Mesothelial cell of epicardium (in vitro differentiated cells): Measurements from ENCODE around the gene SYMPK. TPM values are rescaled to one million over a fixed set of nuclear protein-coding genes. Genes with fewer than 3 reads are reported as not detected.
"Not testable (repeated sequence)": the region's sequence is repeated elsewhere in the genome, so short reads cannot be mapped to it uniquely, and the experiment has no call there.

Source experiments
- DNase-seq, 2 experiments: peaks; one replicate each; pipeline ENCODE4 v3.0.0; 2021; ENCODE audit warnings: low spot score in 2 of 2; ENCODE audit not compliant: unreplicated experiment in 2 of 2
- H3K27ac Mint-ChIP-seq: 2 replicates; pipeline ENCODE4 v1.8.0; 2021; ENCODE audit warnings: mixed read lengths
- H3K27me3 Mint-ChIP-seq: 2 replicates; pipeline ENCODE4 v1.8.0; 2021; ENCODE audit warnings: low read depth, mixed read lengths
- H3K36me3 Mint-ChIP-seq: 2 replicates; pipeline ENCODE4 v1.8.0; 2021; ENCODE audit warnings: mixed read lengths
- H3K4me1 Mint-ChIP-seq: 2 replicates; pipeline ENCODE4 v1.8.0; 2021; ENCODE audit warnings: mixed read lengths
- H3K4me3 Mint-ChIP-seq: 2 replicates; pipeline ENCODE4 v1.8.0; 2021; ENCODE audit warnings: mild to moderate bottlenecking, moderate library complexity, mixed read lengths
- H3K9me3 Mint-ChIP-seq: 2 replicates; pipeline ENCODE4 v1.8.0; 2021; ENCODE audit warnings: mixed read lengths
- total RNA-seq: library from RNA; stranded (reverse); gene quantifications from 3 replicates; pipeline ENCODE4 v1.2.1, GENCODE V29; 2021
- TF ChIP-seq, protein P1 (sequence below): fragments of 200-600 bp; sonication (generic); IDR thresholded peaks from one replicate; pipeline ENCODE4 v1.5.0; 2021; ENCODE audit warnings: antibody characterized with exemption; ENCODE audit not compliant: unreplicated experiment

The SYMPK gene
- total RNA-seq, 1 donor from 2014 or later: 92.6 TPM

DNA sequence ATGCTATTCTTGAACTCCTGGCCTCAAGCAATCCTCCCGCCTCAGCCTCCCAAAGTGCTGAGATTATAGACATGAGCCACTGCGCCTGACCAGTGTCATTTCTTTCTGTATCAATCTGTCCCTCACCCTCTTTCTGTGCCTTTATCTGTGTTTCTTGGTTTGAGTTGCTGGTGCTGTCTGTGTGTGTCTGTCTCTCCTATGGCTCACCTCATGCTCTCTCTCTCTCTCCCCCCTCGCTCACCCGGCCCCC is 13.1 kb upstream of the SYMPK start:
- peak overlapping the region; percentile 43 for H3K27ac Mint-ChIP-seq
- DNase-seq: no peak
- H3K27me3 Mint-ChIP-seq: peaks cover 2% of the 10 kb centered on the region

DNA sequence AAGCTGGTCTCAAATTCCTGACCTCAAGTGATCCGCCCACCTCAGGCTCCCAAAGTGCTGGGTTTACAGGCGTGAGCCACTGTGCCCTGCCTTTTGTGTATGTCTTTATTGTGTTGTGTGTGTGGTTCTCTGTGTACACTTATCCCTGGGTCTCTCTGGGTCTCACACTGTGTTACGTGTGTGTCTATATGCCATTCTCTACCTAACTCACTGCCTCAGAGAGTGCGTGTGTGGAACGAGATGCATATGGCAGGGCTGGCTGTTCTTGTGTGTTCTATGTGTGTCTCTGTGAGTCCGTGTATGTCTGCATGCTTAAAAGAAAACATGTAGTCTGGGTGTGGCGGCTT is 11.6 kb upstream of the SYMPK start:
- peaks cover 2% of the 10 kb centered on the region for H3K27me3 Mint-ChIP-seq
- H3K4me3 Mint-ChIP-seq: no peak overlapping the region
- TF ChIP-seq, protein P1, sequence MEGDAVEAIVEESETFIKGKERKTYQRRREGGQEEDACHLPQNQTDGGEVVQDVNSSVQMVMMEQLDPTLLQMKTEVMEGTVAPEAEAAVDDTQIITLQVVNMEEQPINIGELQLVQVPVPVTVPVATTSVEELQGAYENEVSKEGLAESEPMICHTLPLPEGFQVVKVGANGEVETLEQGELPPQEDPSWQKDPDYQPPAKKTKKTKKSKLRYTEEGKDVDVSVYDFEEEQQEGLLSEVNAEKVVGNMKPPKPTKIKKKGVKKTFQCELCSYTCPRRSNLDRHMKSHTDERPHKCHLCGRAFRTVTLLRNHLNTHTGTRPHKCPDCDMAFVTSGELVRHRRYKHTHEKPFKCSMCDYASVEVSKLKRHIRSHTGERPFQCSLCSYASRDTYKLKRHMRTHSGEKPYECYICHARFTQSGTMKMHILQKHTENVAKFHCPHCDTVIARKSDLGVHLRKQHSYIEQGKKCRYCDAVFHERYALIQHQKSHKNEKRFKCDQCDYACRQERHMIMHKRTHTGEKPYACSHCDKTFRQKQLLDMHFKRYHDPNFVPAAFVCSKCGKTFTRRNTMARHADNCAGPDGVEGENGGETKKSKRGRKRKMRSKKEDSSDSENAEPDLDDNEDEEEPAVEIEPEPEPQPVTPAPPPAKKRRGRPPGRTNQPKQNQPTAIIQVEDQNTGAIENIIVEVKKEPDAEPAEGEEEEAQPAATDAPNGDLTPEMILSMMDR: no peak
- no peaks in the 10 kb centered on the region for H3K9me3 Mint-ChIP-seq
- no peak overlapping the region for H3K27ac Mint-ChIP-seq
- no peaks in the 10 kb centered on the region for H3K36me3 Mint-ChIP-seq
- peaks cover 11% of the 10 kb centered on the region for H3K4me1 Mint-ChIP-seq
- DNase-seq: no peak

More for the DNA sequence above, 13.1 kb upstream of the SYMPK start:
- H3K4me3 Mint-ChIP-seq: peak overlapping the region; percentile 60
- TF ChIP-seq, protein P1: no peak
- H3K4me1 Mint-ChIP-seq: peaks cover 11% of the 10 kb centered on the region
- no peaks in the 10 kb centered on the region for H3K9me3 Mint-ChIP-seq
- no peaks in the 10 kb centered on the region for H3K36me3 Mint-ChIP-seq

DNA sequence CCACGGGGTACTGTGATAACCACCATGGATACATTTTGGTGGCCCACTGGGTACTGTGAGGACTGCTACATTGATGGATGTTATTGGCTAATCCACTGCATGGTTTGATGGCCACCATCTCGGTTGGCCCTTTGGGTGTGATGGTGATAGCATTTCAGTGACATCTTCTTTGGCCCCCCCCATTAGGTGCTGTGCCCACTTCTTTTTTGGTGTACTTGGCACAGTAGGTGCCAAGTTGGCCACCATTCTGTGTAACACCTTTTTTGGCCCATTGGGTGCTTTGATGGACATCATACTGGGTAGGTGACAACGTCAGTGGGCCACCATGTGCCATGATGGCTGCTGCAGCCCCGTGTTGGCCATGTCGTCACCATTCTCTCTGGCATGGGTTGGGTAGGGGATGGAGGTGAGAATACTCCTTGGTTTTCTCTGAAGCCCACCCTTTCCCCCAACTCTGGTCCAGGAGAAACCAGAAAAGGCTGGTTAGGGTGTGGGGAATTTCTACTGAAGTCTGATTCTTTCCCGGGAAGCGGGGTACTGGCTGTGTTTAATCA is 10.3 kb upstream of the SYMPK start:
- Mint-ChIP-seq H3K9me3 (no peaks in the 10 kb centered on the region), H3K27me3 (peaks cover 2% of the 10 kb centered on the region), H3K36me3 (no peaks in the 10 kb centered on the region), H3K27ac (no peak overlapping the region), H3K4me3 (no peak overlapping the region), H3K4me1 (peaks cover 11% of the 10 kb centered on the region)
- DNase-seq: no peak
- TF ChIP-seq, protein P1: no peak

DNA sequence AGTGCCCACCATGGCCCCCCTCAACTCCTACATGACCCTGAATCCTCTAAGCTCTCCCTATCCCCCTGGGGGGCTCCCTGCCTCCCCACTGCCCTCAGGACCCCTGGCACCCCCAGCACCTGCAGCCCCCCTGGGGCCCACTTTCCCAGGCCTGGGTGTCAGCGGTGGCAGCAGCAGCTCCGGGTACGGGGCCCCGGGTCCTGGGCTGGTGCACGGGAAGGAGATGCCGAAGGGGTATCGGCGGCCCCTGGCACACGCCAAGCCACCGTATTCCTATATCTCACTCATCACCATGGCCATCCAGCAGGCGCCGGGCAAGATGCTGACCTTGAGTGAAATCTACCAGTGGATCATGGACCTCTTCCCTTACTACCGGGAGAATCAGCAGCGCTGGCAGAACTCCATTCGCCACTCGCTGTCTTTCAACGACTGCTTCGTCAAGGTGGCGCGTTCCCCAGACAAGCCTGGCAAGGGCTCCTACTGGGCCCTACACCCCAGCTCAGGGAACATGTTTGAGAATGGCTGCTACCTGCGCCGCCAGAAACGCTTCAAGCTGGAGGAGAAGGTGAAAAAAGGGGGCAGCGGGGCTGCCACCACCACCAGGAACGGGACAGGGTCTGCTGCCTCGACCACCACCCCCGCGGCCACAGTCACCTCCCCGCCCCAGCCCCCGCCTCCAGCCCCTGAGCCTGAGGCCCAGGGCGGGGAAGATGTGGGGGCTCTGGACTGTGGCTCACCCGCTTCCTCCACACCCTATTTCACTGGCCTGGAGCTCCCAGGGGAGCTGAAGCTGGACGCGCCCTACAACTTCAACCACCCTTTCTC is 9.4 kb upstream of the SYMPK start:
- Mint-ChIP-seq H3K4me3 (no peak overlapping the region), H3K27me3 (peaks cover 9% of the 10 kb centered on the region), H3K9me3 (no peaks in the 10 kb centered on the region), H3K4me1 (peaks cover 10% of the 10 kb centered on the region), H3K27ac (no peak overlapping the region), H3K36me3 (no peaks in the 10 kb centered on the region)
- TF ChIP-seq, protein P1: no peak
- no peak for DNase-seq

DNA sequence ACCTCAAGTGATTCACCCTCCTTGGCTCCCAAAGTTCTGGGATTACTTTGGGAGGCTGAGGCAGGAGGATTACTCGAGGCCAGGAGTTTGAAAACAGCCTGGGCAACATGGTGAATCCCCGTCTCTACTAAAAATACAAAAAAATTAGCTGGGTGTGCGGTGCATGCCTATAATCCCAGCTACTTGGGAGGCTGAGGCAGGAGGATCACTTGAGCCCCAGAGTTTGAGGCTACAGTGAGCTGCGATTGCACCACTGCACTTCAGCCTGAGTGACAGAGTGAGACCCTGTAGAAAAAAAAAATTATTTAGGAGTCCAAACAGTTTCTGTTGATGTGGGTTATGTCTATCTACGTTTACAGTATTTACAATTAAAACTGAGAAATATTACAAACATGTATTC is 7.9 kb upstream of the SYMPK start:
- H3K9me3 Mint-ChIP-seq: no peaks in the 10 kb centered on the region

DNA sequence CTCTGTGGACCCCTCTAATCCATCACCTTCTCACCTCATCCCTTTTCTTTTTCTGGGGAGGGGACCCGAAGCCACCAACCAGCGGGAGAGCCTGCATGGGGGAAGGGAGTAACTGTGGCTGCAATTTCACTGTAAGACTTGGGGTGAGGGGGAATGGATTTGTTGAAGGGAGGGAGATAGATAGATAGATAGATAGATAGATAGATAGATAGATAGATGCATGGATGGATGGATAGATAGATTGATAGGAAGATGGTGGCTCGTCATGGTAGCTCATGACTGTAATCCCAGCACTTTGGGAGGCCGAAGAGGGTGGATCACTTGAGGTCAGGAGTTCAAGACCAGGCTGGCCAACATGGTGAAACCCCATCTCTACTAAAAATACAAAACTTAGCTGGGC is 4.3 kb upstream of the SYMPK start:
- H3K4me1 Mint-ChIP-seq, H3K27ac Mint-ChIP-seq, H3K4me3 Mint-ChIP-seq, DNase-seq, H3K9me3 Mint-ChIP-seq, H3K36me3 Mint-ChIP-seq: not testable (repeated sequence)
- peaks cover 47% of the 10 kb centered on the region for H3K27me3 Mint-ChIP-seq

More for the DNA sequence above, 7.9 kb upstream of the SYMPK start:
- no peak overlapping the region for H3K27ac Mint-ChIP-seq
- no peaks in the 10 kb centered on the region for H3K4me1 Mint-ChIP-seq
- TF ChIP-seq, protein P1: no peak
- H3K27me3 Mint-ChIP-seq: peaks cover 24% of the 10 kb centered on the region
- DNase-seq: no peak
- no peaks in the 10 kb centered on the region for H3K36me3 Mint-ChIP-seq
- no peak overlapping the region for H3K4me3 Mint-ChIP-seq
